ENCODE measurements around the gene ATP4A.

GRCh38 chr19:35571406-35571965, 8.0 kb upstream of the ATP4A start:
- TF ChIP-seq POLR2A (IDR thresholded peaks at IDR 0.05; ENCODE audit: extremely low read depth, insufficient read length) (no peak), MAX (IDR thresholded peaks at IDR 0.05; ENCODE audit: low read depth, low read length) (no peak)
